Tibial nerve (tissue), 4 donors: ENCODE data around the gene PPP1CB.

Source experiments
- EP300 ChIP-seq, 2 donors: sonication (generic); formaldehyde crosslinking; IDR thresholded peaks; one replicate each; pipeline ENCODE4 v1.6.1; 2017; ENCODE audit warnings: antibody characterized with exemption in 2 of 2, mild to moderate bottlenecking in 1 of 2
- POLR2A ChIP-seq, 2 donors: fragments of 450-650 bp; IDR thresholded peaks; one replicate each; pipeline ENCODE4 v1.6.1; 2017; ENCODE audit warnings: antibody characterized with exemption in 2 of 2, mild to moderate bottlenecking in 2 of 2, moderate library complexity in 2 of 2
- TF ChIP-seq, protein P1 (sequence below), 5 experiments: fragments of 200-600 bp in 3 of 5; fragments of 450-650 bp in 2 of 5; sonication (generic) in 3 of 5; IDR thresholded peaks; one replicate each; pipeline ENCODE4 v1.5.1; 2016 to 2019; ENCODE audit warnings: antibody characterized with exemption in 5 of 5, mild to moderate bottlenecking in 3 of 5, moderate library complexity in 2 of 5

DNA sequence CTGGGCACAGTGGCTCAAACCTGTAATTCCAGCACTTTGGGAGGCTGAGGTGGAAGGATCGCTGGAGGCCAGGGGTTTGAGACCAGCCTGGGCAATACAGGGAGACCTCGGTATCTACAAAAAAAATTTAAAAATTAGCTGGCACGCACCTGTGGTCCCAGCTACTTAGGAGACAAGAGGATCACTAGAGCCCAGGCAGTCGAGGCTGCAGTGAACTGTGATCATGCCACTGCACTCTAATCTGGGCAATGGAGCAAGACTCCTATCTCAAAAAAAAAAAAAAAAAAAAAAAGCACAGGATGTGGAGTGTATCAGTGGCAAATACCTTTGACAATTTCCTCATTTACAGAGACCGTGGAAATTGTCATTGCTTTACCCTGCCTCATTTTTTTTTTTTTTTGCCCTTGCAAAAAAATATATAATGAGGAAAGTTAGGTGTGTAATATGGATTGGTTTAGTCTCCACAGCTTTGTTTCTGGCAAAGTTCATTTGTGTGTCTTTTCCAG lies 20.9 kb upstream of the PPP1CB start:
- TF ChIP-seq, protein P1, sequence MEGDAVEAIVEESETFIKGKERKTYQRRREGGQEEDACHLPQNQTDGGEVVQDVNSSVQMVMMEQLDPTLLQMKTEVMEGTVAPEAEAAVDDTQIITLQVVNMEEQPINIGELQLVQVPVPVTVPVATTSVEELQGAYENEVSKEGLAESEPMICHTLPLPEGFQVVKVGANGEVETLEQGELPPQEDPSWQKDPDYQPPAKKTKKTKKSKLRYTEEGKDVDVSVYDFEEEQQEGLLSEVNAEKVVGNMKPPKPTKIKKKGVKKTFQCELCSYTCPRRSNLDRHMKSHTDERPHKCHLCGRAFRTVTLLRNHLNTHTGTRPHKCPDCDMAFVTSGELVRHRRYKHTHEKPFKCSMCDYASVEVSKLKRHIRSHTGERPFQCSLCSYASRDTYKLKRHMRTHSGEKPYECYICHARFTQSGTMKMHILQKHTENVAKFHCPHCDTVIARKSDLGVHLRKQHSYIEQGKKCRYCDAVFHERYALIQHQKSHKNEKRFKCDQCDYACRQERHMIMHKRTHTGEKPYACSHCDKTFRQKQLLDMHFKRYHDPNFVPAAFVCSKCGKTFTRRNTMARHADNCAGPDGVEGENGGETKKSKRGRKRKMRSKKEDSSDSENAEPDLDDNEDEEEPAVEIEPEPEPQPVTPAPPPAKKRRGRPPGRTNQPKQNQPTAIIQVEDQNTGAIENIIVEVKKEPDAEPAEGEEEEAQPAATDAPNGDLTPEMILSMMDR (IDR thresholded peaks at IDR 0.05) = no peak
- no peak for TF ChIP-seq POLR2A (IDR thresholded peaks at IDR 0.05)
- TF ChIP-seq EP300 (IDR thresholded peaks at IDR 0.05) = no peak
